Upper lobe of right lung (tissue), 1 donor: ENCODE data around the gene SHB. TPM values are rescaled to one million over a fixed set of nuclear protein-coding genes. Genes with fewer than 3 reads are reported as not detected.

ENCODE experiments used
- ATAC-seq: fragments of 200-7000 bp; cut with Tn5 transposase; one replicate; pipeline ENCODE4 v1.9.1; 2020; ENCODE audit warnings: mild to moderate bottlenecking, moderate library complexity
- DNase-seq: peaks from one replicate; pipeline ENCODE4 v3.0.0-alpha.2; 2020
- H3K27ac ChIP-seq: fragments of 200-600 bp; one replicate; pipeline ENCODE4 v1.8.0; 2022
- H3K27me3 ChIP-seq: fragments of 200-600 bp; one replicate; pipeline ENCODE4 v1.8.0; 2022; ENCODE audit warnings: mild to moderate bottlenecking
- H3K36me3 ChIP-seq: fragments of 200-600 bp; one replicate; pipeline ENCODE4 v1.8.0; 2022
- H3K4me1 ChIP-seq: fragments of 200-600 bp; one replicate; pipeline ENCODE4 v1.8.0; 2022
- H3K4me3 ChIP-seq: fragments of 200-600 bp; one replicate; pipeline ENCODE4 v1.8.0; 2022; ENCODE audit warnings: mild to moderate bottlenecking
- H3K9me3 ChIP-seq: fragments of 200-600 bp; one replicate; pipeline ENCODE4 v1.8.0; 2022
- CTCF ChIP-seq: fragments of 200-600 bp; IDR thresholded peaks from one replicate; pipeline ENCODE4 v1.8.0; 2022; ENCODE audit warnings: antibody characterized with exemption
- intact Hi-C: fragments of 100-400 bp; cut with DNase I; formaldehyde crosslinking; loops from one replicate; pipeline ENCODE4 v1.11.0; 2022
- total RNA-seq: library from RNA; stranded (reverse); fragmentation: NEBNext Ultra II Directional; extraction: Animal tissue kit (Norgen Biotek cat#: 25700); gene quantifications from one replicate; pipeline ENCODE4 v1.2.1, GENCODE V29; 2021
- donor health status: DM: no; HTN: yes; CAD: no; lungs with severe emphysema.

SHB gene
- total RNA-seq, 1 donor from 2014 or later = 33.4 TPM

GRCh38 chr9:38103340-38103739 is 34.3 kb upstream of the SHB start:
- no peaks in the 10 kb centered on the region for H3K4me1 ChIP-seq
- ATAC-seq = no peak
- intact Hi-C loops = no loop called here
- TF ChIP-seq CTCF = no peak
- H3K36me3 ChIP-seq = no peaks in the 10 kb centered on the region
- no peak for DNase-seq
- H3K4me3 ChIP-seq = no peak overlapping the region
- H3K27ac ChIP-seq = no peak overlapping the region
- H3K9me3 ChIP-seq = no peaks in the 10 kb centered on the region
- H3K27me3 ChIP-seq = no peaks in the 10 kb centered on the region

GRCh38 chr9:38101423-38101822 is 32.4 kb upstream of the SHB start:
- no peak for ATAC-seq
- Histone ChIP-seq H3K4me1 (no peaks in the 10 kb centered on the region), H3K4me3 (no peak overlapping the region), H3K27me3 (no peaks in the 10 kb centered on the region), H3K36me3 (no peaks in the 10 kb centered on the region), H3K27ac (no peak overlapping the region), H3K9me3 (no peaks in the 10 kb centered on the region)
- TF ChIP-seq CTCF = no peak
- intact Hi-C loops = no loop called here
- DNase-seq = no peak

GRCh38 chr9:38096238-38096805 is 27.3 kb upstream of the SHB start:
- no peak for TF ChIP-seq CTCF
- H3K36me3 ChIP-seq = no peaks in the 10 kb centered on the region
- ATAC-seq = no peak
- no peaks in the 10 kb centered on the region for H3K4me1 ChIP-seq
- intact Hi-C loops = no loop called here
- H3K9me3 ChIP-seq = no peaks in the 10 kb centered on the region
- H3K4me3 ChIP-seq = no peak overlapping the region
- H3K27me3 ChIP-seq = no peaks in the 10 kb centered on the region
- no peak overlapping the region for H3K27ac ChIP-seq
- DNase-seq = no peak

GRCh38 chr9:38094165-38094564 is 25.1 kb upstream of the SHB start:
- TF ChIP-seq CTCF = no peak
- no peak for ATAC-seq
- H3K27me3 ChIP-seq = no peaks in the 10 kb centered on the region
- no peaks in the 10 kb centered on the region for H3K4me1 ChIP-seq
- DNase-seq = no peak
- H3K9me3 ChIP-seq = no peaks in the 10 kb centered on the region
- H3K4me3 ChIP-seq = no peak overlapping the region
- intact Hi-C loops = no loop called here
- H3K27ac ChIP-seq = no peak overlapping the region
- H3K36me3 ChIP-seq = no peaks in the 10 kb centered on the region

DNA sequence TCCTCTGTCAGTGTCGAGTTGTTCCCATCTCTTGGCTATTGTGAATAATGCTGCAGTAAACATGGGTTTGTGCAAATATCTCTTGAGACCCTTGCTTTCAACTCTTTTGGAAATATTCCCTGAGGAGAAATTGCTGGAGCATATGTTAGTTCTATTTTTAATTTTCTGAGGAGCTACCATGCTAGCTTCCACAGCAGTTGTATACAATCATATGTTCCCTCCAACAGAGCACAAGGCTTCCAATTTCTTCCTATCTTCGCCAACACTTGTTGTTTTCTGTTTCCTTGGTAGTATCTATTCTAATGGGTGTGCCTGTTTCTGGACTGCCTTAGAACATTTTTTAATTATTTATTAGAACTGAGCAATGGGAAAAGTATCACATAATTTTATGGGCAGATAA is 23.6 kb upstream of the SHB start:
- no peak for TF ChIP-seq CTCF
- no peaks in the 10 kb centered on the region for H3K4me1 ChIP-seq
- no peaks in the 10 kb centered on the region for H3K9me3 ChIP-seq
- no peak for DNase-seq
- H3K4me3 ChIP-seq = no peak overlapping the region
- no peak for ATAC-seq
- H3K36me3 ChIP-seq = no peaks in the 10 kb centered on the region
- H3K27ac ChIP-seq = no peak overlapping the region
- intact Hi-C loops = no loop called here
- H3K27me3 ChIP-seq = no peaks in the 10 kb centered on the region

GRCh38 chr9:38092200-38092524 is 23.1 kb upstream of the SHB start:
- Histone ChIP-seq H3K27me3 (no peaks in the 10 kb centered on the region), H3K27ac (no peak overlapping the region), H3K4me1 (no peaks in the 10 kb centered on the region), H3K4me3 (no peak overlapping the region), H3K9me3 (no peaks in the 10 kb centered on the region), H3K36me3 (no peaks in the 10 kb centered on the region)
- intact Hi-C loops = no loop called here
- DNase-seq (no peak), ATAC-seq (no peak)
- no peak for TF ChIP-seq CTCF
